ENCODE results near the gene INPP5A.

INPP5A gene

GRCh38 chr10:132585732-132586722 lies 48.4 kb downstream of the INPP5A start:
- DNase-seq (ENCODE audit: low read depth), result no peak
- no peaks in the 10 kb centered on the region for H3K27me3 ChIP-seq (replicated peaks; ENCODE audit: control insufficient read depth, insufficient read depth, low read length)
- no peaks in the 10 kb centered on the region for H3K9me3 ChIP-seq (ENCODE audit: control insufficient read depth, low read length)
- peaks cover 17% of the 10 kb centered on the region for H3K4me1 ChIP-seq (ENCODE audit: control insufficient read depth, insufficient read depth, low read length)
- H3K36me3 ChIP-seq (ENCODE audit: control insufficient read depth, insufficient read depth, low read length, severe bottlenecking), result no peaks in the 10 kb centered on the region
- no peak overlapping the region for H3K4me3 ChIP-seq (ENCODE audit: low read length)
- H3K9ac ChIP-seq (ENCODE audit: low read length), result no peak overlapping the region

- DNase-seq (ENCODE audit: low read depth), result no peak
- H3K4me1 ChIP-seq (ENCODE audit: control insufficient read depth, insufficient read depth, low read length), result peaks cover 22% of the 10 kb centered on the region
Measured at GRCh38 chr10:132586739-132587138, 49.2 kb downstream of the INPP5A start.

DNA sequence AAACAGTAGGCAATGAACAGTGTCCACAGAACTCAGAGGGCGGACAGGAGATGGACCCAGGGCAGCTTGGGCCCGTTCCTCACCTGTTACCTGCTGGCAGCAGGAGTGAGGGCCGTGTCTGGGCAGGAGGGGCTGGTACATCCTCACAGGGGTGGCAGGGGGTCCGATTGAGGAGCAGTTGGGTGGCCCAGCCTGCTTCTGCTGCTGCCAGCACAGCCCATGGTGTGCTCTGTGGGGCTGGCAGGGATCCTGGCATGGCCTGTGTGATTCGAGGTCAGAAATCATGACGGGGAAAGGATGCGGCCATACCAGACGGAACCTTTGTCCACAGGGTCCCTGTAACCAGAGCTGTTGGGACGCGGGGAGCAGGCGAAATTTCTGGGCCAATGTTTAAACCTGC lies 49.6 kb downstream of the INPP5A start:
- no peak for DNase-seq (ENCODE audit: low read depth)
- H3K4me1 ChIP-seq (ENCODE audit: control insufficient read depth, insufficient read depth, low read length), result peaks cover 23% of the 10 kb centered on the region
- no peak overlapping the region for H3K9ac ChIP-seq (ENCODE audit: low read length)
- H3K36me3 ChIP-seq (ENCODE audit: control insufficient read depth, insufficient read depth, low read length, severe bottlenecking), result no peaks in the 10 kb centered on the region
- H3K4me3 ChIP-seq (ENCODE audit: low read length), result no peak overlapping the region
- H3K27me3 ChIP-seq (replicated peaks; ENCODE audit: control insufficient read depth, insufficient read depth, low read length), result no peaks in the 10 kb centered on the region
- no peaks in the 10 kb centered on the region for H3K9me3 ChIP-seq (ENCODE audit: control insufficient read depth, low read length)

More at GRCh38 chr10:132586739-132587138, 49.2 kb downstream of the INPP5A start:
- Histone ChIP-seq H3K9ac (ENCODE audit: low read length) (no peak overlapping the region), H3K27me3 (replicated peaks; ENCODE audit: control insufficient read depth, insufficient read depth, low read length) (no peaks in the 10 kb centered on the region), H3K4me3 (ENCODE audit: low read length) (no peak overlapping the region), H3K9me3 (ENCODE audit: control insufficient read depth, low read length) (no peaks in the 10 kb centered on the region), H3K36me3 (ENCODE audit: control insufficient read depth, insufficient read depth, low read length, severe bottlenecking) (no peaks in the 10 kb centered on the region)

DNA sequence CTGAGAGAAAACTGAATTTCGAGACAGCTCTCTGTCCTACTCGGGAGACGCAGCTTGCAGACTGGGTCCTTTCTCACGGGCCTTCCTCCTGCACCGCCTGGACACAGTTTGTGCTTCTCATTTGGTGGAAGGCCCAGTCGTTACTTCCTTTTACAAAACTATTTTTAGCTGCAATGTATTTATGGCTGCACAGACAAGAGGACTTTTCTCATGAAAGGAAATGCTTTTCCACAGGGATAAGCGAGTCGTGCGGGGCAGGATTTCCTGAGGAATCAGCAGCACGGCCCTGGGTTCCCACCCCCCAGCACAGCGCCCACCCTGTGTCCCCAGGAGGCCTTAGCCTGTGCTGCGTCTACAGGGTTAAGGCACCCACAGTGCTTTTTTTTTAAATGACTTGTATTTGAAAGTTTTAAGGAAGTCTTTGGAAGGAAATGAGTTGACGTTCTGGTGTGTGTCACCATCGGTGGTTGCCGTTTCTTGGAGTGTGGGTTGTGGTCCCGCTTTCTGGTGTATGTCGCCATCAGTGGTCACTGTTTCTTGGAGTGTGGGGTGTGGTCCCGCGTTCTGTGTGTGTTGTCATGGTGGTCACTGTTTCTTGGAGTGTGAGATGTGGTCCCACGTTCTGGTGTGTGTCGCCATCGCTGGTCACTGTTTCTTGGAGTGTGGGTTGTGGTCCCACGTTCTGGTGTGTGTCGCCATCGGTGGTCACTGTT lies 50.9 kb downstream of the INPP5A start:
- Histone ChIP-seq H3K9ac (ENCODE audit: low read length) (peak overlapping the region; percentile 55), H3K36me3 (ENCODE audit: control insufficient read depth, insufficient read depth, low read length, severe bottlenecking) (no peaks in the 10 kb centered on the region), H3K27me3 (replicated peaks; ENCODE audit: control insufficient read depth, insufficient read depth, low read length) (no peaks in the 10 kb centered on the region), H3K9me3 (ENCODE audit: control insufficient read depth, low read length) (no peaks in the 10 kb centered on the region), H3K4me3 (ENCODE audit: low read length) (peak overlapping the region; percentile 36), H3K4me1 (ENCODE audit: control insufficient read depth, insufficient read depth, low read length) (peaks cover 23% of the 10 kb centered on the region)
- DNase-seq (ENCODE audit: low read depth), result no peak

- DNase-seq (ENCODE audit: low read depth), result no peak
- Histone ChIP-seq H3K9ac (ENCODE audit: low read length) (no peak overlapping the region), H3K9me3 (ENCODE audit: control insufficient read depth, low read length) (no peaks in the 10 kb centered on the region), H3K4me1 (ENCODE audit: control insufficient read depth, insufficient read depth, low read length) (peaks cover 27% of the 10 kb centered on the region), H3K36me3 (ENCODE audit: control insufficient read depth, insufficient read depth, low read length, severe bottlenecking) (no peaks in the 10 kb centered on the region), H3K4me3 (ENCODE audit: low read length) (no peak overlapping the region), H3K27me3 (replicated peaks; ENCODE audit: control insufficient read depth, insufficient read depth, low read length) (no peaks in the 10 kb centered on the region)
Measured at GRCh38 chr10:132589015-132589414, 51.4 kb downstream of the INPP5A start.

- no peak overlapping the region for H3K4me3 ChIP-seq (ENCODE audit: low read length)
- no peaks in the 10 kb centered on the region for H3K36me3 ChIP-seq (ENCODE audit: control insufficient read depth, insufficient read depth, low read length, severe bottlenecking)
- no peaks in the 10 kb centered on the region for H3K9me3 ChIP-seq (ENCODE audit: control insufficient read depth, low read length)
- DNase-seq (ENCODE audit: low read depth), result no peak
- H3K4me1 ChIP-seq (ENCODE audit: control insufficient read depth, insufficient read depth, low read length), result peaks cover 29% of the 10 kb centered on the region
- H3K27me3 ChIP-seq (replicated peaks; ENCODE audit: control insufficient read depth, insufficient read depth, low read length), result no peaks in the 10 kb centered on the region
- H3K9ac ChIP-seq (ENCODE audit: low read length), result no peak overlapping the region
Measured at GRCh38 chr10:132589681-132590080, 52.1 kb downstream of the INPP5A start.

- Histone ChIP-seq H3K9me3 (ENCODE audit: control insufficient read depth, low read length) (no peaks in the 10 kb centered on the region), H3K36me3 (ENCODE audit: control insufficient read depth, insufficient read depth, low read length, severe bottlenecking) (no peaks in the 10 kb centered on the region), H3K4me3 (ENCODE audit: low read length) (no peak overlapping the region), H3K4me1 (ENCODE audit: control insufficient read depth, insufficient read depth, low read length) (peaks cover 29% of the 10 kb centered on the region), H3K9ac (ENCODE audit: low read length) (no peak overlapping the region), H3K27me3 (replicated peaks; ENCODE audit: control insufficient read depth, insufficient read depth, low read length) (no peaks in the 10 kb centered on the region)
- no peak for DNase-seq (ENCODE audit: low read depth)
Measured at GRCh38 chr10:132590094-132590751, 52.6 kb downstream of the INPP5A start.

DNA sequence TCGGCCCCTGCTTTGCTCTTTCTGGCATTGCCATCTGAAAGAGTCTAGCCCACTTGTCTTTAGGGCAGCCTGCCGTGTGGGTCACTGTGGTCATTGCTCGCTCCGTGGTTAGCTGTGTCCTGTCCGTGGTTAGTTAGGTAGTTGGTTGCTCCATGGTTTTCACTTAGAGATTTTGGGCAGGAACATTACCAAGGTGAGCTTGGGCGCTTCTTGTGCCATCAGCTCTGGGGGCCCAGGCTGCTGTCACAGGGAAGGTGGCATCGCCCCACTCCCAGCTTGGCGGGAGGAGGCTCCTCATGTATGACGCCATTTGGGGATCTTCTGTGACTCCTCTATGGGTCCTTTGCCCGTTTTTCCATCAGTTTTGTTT lies 53.1 kb downstream of the INPP5A start:
- H3K27me3 ChIP-seq (replicated peaks; ENCODE audit: control insufficient read depth, insufficient read depth, low read length), result no peaks in the 10 kb centered on the region
- no peaks in the 10 kb centered on the region for H3K9me3 ChIP-seq (ENCODE audit: control insufficient read depth, low read length)
- no peak for DNase-seq (ENCODE audit: low read depth)
- H3K4me1 ChIP-seq (ENCODE audit: control insufficient read depth, insufficient read depth, low read length), result peaks cover 29% of the 10 kb centered on the region
- no peak overlapping the region for H3K9ac ChIP-seq (ENCODE audit: low read length)
- no peak overlapping the region for H3K4me3 ChIP-seq (ENCODE audit: low read length)
- H3K36me3 ChIP-seq (ENCODE audit: control insufficient read depth, insufficient read depth, low read length, severe bottlenecking), result no peaks in the 10 kb centered on the region

DNA sequence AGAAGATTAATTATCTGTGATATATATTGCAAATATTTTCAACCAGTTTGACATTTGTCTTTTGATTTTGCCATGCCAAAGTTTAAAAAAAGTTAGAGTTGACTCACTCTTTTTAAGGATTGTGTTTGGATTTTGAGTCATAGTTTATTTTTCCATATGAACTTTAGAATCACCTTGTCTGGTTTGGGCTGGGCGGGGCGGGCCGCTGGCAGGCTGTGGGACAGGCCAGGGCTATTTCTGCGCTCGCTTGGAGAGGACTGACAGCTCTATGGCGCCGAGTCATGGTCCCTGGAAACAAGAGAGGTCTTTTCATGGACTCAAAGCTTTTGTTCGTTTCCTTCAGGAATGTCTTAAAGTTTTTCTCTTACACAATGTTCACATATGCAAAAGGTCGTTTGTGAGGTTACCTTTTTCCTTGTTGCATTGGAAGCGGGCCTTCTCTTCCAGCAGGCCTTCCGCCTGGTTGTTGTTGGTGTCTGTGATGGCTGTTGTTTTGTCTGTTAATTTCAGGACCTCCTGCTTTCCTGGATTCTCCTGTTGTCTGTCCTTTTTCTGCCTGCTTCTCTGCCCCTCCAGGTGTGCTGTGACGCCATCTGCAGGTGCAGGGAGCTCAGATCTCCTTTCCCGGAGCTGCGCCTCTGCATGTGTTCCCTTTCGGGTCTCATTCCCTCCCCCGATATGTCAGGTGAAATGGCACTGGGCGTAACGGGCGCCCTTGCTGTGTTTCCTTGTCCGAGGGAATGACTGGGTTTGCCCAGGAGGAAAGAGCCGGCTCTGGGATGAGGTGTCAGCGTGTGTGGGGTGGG lies 53.8 kb downstream of the INPP5A start:
- Histone ChIP-seq H3K9ac (ENCODE audit: low read length) (no peak overlapping the region), H3K36me3 (ENCODE audit: control insufficient read depth, insufficient read depth, low read length, severe bottlenecking) (no peaks in the 10 kb centered on the region), H3K4me3 (ENCODE audit: low read length) (no peak overlapping the region), H3K9me3 (ENCODE audit: control insufficient read depth, low read length) (no peaks in the 10 kb centered on the region), H3K27me3 (replicated peaks; ENCODE audit: control insufficient read depth, insufficient read depth, low read length) (no peaks in the 10 kb centered on the region), H3K4me1 (ENCODE audit: control insufficient read depth, insufficient read depth, low read length) (peaks cover 29% of the 10 kb centered on the region)
- peak; percentile 82 for DNase-seq (ENCODE audit: low read depth)

- no peak overlapping the region for H3K4me3 ChIP-seq (ENCODE audit: low read length)
- H3K4me1 ChIP-seq (ENCODE audit: control insufficient read depth, insufficient read depth, low read length), result peaks cover 29% of the 10 kb centered on the region
- DNase-seq (ENCODE audit: low read depth), result no peak
- no peaks in the 10 kb centered on the region for H3K9me3 ChIP-seq (ENCODE audit: control insufficient read depth, low read length)
- H3K27me3 ChIP-seq (replicated peaks; ENCODE audit: control insufficient read depth, insufficient read depth, low read length), result no peaks in the 10 kb centered on the region
- H3K9ac ChIP-seq (ENCODE audit: low read length), result no peak overlapping the region
- H3K36me3 ChIP-seq (ENCODE audit: control insufficient read depth, insufficient read depth, low read length, severe bottlenecking), result no peaks in the 10 kb centered on the region
Measured at GRCh38 chr10:132592790-132593383, 55.3 kb downstream of the INPP5A start.

Measured in adipocyte (in vitro differentiated cells).